Aorta (tissue), 5 donors: ENCODE measurements around the gene DDIAS. TPM values are rescaled to one million over a fixed set of nuclear protein-coding genes. Genes with fewer than 3 reads are reported as not detected.

ENCODE experiments used
- ATAC-seq: fragments of 200-7000 bp; cut with Tn5 transposase; one replicate; pipeline ENCODE4 v1.9.1; 2022; ENCODE audit warnings: moderate library complexity; ENCODE audit not compliant: low FRiP score
- DNase-seq, 2 donors: peaks; one replicate each; pipeline ENCODE4 v3.0.0-alpha.2; 2020
- H3K27ac ChIP-seq, 2 donors: one replicate each; pipeline ENCODE4 v1.5.1; 2013; ENCODE audit warnings: low read length in 2 of 2, mild to moderate bottlenecking in 2 of 2, moderate library complexity in 2 of 2, control low read depth in 1 of 2, inconsistent platforms in 1 of 2, low read depth in 1 of 2
- H3K27me3 ChIP-seq, 2 donors: one replicate each; pipeline ENCODE4 v1.6.1; 2013; ENCODE audit warnings: control low read depth in 1 of 2, low read length in 1 of 2, mild to moderate bottlenecking in 1 of 2, moderate library complexity in 1 of 2; ENCODE audit not compliant: insufficient read depth in 2 of 2, control insufficient read depth in 1 of 2
- H3K36me3 ChIP-seq, 2 donors: one replicate each; pipeline ENCODE4 v1.6.1; 2013; ENCODE audit warnings: control low read depth in 1 of 2, low read length in 1 of 2, mild to moderate bottlenecking in 1 of 2; ENCODE audit not compliant: insufficient read depth in 2 of 2, control insufficient read depth in 1 of 2
- H3K4me1 ChIP-seq, 2 donors: one replicate each; pipeline ENCODE4 v1.6.1; 2013; ENCODE audit warnings: low read length in 2 of 2, control low read depth in 1 of 2, mild to moderate bottlenecking in 1 of 2, moderate library complexity in 1 of 2; ENCODE audit not compliant: insufficient read depth in 2 of 2, control insufficient read depth in 1 of 2
- H3K4me3 ChIP-seq, 2 donors: one replicate each; pipeline ENCODE4 v1.5.1; 2013; ENCODE audit warnings: low read length in 2 of 2, control low read depth in 1 of 2, mild to moderate bottlenecking in 1 of 2
- H3K9me3 ChIP-seq: one replicate; pipeline ENCODE4 v1.6.1; 2013; ENCODE audit warnings: mild to moderate bottlenecking, low read length; ENCODE audit not compliant: control insufficient read depth
- WGBS, 2 donors: extraction: QIAGEN DNeasy Blood & Tissue Kit; methylation state at CpG; one replicate each; pipeline ENCODE4 v1.1.7; 2013; 5-methylcytosine and 5-hydroxymethylcytosine counted together
- intact Hi-C, 2 donors: fragments of 100-400 bp; cut with DNase I; formaldehyde crosslinking; loops; one replicate each; pipeline versions ENCODE4 v1.14.2 to v1.15.0; 2022
- polyA plus RNA-seq, 2 donors: library from polyadenylated mRNA; stranded (reverse); fragments of 200-250 nt; gene quantifications; one replicate each; pipeline ENCODE4 v1.2.3, GENCODE V29; 2013
- total RNA-seq, 2 donors: library from RNA; stranded (reverse); fragmentation: NEBNext Ultra II Directional; extraction: Animal tissue kit (Norgen Biotek cat#: 25700); gene quantifications; one replicate each; pipeline ENCODE4 v1.2.1, GENCODE V29; 2021
- donor health status: healthy with polysubstance abuse.
- donor health status: Bipolar disorder and iron deficiency.
- donor health status: DM: no; HTN: no; CAD: no.
- donor health status: DM: no; HTN: no; CAD: no.
- donor health status: DM: yes; HTN: yes; CAD: no.

DDIAS gene
- total and polyA plus RNA-seq, 4 donors = 0.18 to 4.1 (median 1.8) TPM

DNA sequence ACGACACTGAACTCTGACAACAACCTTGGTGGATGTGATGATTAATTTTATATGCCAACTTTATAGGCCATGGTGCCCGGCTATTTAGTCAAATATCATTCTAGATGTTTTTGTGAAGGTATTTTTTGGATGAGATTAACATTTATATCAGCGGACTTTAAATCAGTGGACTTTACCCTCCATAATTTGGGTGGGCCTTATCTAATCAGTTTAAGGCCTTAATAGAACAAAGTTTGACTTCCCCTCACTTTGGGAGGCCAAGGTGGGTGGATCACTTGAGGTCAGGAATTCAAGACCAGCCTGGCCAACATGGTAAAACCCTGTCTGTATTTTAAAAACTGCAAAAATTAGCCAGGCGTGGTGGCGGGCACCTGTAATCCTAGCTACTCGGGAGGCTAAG lies 5.4 kb upstream of the DDIAS start:
- WGBS, 2 donors = 96% methylated on average over 6 of the region's 6 CpGs
- DNase-seq = no peak
- Histone ChIP-seq H3K36me3 (no peaks in the 10 kb centered on the region), H3K4me3 (no peak overlapping the region), H3K27me3 (no peaks in the 10 kb centered on the region), H3K9me3 (no peaks in the 10 kb centered on the region), H3K27ac (no peak overlapping the region), H3K4me1 (no peaks in the 10 kb centered on the region)
- intact Hi-C loops = loop anchor here in 1 of 2 donors (5.0 kb wide), 1 partner anchor 356 kb away; no protein-coding TSS in a partner anchor
- no peak for ATAC-seq

DNA sequence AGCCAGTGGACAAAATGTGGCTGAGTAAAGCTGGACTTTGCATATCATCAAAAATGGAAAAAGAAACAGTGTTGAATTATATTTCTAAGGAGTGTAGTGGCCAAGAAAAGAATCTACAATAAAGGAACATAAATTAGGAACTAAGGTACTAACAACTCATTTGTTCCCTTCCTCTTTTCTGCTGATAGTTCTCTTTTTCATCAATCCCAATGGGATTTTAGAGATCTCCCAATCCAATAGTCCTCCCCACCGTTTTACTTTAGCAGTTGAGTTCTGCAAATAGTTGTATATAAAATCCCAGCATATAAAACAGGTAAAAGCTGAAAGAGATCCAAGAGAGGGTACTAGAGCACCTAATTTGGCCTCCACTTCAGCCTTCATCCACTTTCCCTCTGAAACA lies 3.3 kb upstream of the DDIAS start:
- intact Hi-C loops = loop anchor here in 1 of 2 donors (5.0 kb wide), 1 partner anchor 354 kb away; no protein-coding TSS in a partner anchor
- 42 to 49% methylated on average over 1 of the region's 1 CpG for WGBS, 2 donors
- no peak for DNase-seq
- H3K36me3 ChIP-seq = no peaks in the 10 kb centered on the region
- H3K4me1 ChIP-seq = peaks cover 0 to 2% of the 10 kb centered on the region in 2 donors
- H3K27ac ChIP-seq = no peak overlapping the region
- no peaks in the 10 kb centered on the region for H3K27me3 ChIP-seq
- H3K4me3 ChIP-seq = no peak overlapping the region
- no peaks in the 10 kb centered on the region for H3K9me3 ChIP-seq
- no peak for ATAC-seq

DNA sequence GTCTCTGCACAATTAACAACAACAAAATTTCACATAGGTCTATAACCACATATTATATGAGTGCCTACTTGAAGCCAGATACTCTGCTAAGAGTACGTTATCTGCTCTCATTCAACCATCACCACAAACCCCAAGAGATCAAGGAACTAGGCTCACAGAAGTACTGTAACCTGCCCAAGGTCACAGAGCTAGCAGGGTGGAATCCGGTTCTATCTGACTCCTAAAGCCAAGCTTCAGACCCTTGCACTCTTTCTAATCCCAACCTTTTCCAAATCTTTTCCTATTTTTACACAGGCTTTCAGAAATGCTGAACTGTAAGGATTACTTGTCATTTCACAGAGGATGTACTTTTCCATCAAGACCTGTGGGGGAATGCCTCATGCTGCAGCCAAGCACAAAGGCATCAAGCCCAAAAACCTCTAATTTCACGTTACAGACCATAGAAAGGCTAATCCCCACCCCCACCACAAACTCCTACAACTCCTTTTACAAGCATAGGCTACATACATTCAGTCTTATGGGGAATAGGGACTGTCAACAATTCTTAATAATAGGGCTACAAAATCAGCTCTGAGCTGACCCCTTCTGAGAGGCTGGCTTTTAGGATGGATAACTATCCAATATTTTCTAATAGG lies 2.2 kb upstream of the DDIAS start:
- H3K36me3 ChIP-seq = no peaks in the 10 kb centered on the region
- ATAC-seq (no peak), DNase-seq (no peak)
- peaks cover 0 to 2% of the 10 kb centered on the region in 2 donors for H3K4me1 ChIP-seq
- H3K27me3 ChIP-seq = no peaks in the 10 kb centered on the region
- intact Hi-C loops = loop anchor here in 1 of 2 donors (5.0 kb wide), 1 partner anchor 353 kb away; no protein-coding TSS in a partner anchor
- no peak overlapping the region for H3K27ac ChIP-seq
- 44 to 48% methylated on average over 3 of the region's 3 CpGs for WGBS, 2 donors
- H3K4me3 ChIP-seq = peak overlapping the region; percentile 42 to 51
- no peaks in the 10 kb centered on the region for H3K9me3 ChIP-seq

DNA sequence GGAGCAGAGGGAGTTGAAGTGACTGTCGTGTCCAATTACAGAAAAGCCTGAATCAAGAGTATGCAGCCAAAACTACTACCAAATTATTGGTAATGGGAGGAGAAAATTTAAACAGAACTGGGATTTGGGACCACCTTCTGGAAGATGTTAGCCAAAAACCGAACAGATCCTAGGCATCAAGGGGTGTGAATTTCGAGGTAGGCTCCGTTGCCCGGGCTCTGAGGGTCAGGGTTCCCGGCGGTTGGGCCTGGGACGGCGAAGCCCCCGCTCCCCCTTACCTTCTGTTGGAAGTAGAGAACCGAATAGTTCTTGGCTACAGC lies 1.6 kb upstream of the DDIAS start:
- Histone ChIP-seq H3K36me3 (no peaks in the 10 kb centered on the region), H3K4me3 (peak overlapping the region; percentile 42 to 51), H3K27ac (peak overlapping the region in 1 of 2 donors; percentile 4), H3K27me3 (no peaks in the 10 kb centered on the region), H3K4me1 (peaks cover 0 to 2% of the 10 kb centered on the region in 2 donors), H3K9me3 (no peaks in the 10 kb centered on the region)
- no peak for DNase-seq
- intact Hi-C loops = loop anchor here (2.0 to 10.0 kb wide), 11 partner anchors 85 to 925 kb away; partner anchors contain the start of genes ANKRD42 (in 2 of the 2), RAB30 (in 2 of the 2), CCDC90B (in 1 of the 2) and PCF11 (in 1 of the 2)
- ATAC-seq = no peak
- 1% methylated on average over 11 of the region's 11 CpGs for WGBS, 2 donors

DNA sequence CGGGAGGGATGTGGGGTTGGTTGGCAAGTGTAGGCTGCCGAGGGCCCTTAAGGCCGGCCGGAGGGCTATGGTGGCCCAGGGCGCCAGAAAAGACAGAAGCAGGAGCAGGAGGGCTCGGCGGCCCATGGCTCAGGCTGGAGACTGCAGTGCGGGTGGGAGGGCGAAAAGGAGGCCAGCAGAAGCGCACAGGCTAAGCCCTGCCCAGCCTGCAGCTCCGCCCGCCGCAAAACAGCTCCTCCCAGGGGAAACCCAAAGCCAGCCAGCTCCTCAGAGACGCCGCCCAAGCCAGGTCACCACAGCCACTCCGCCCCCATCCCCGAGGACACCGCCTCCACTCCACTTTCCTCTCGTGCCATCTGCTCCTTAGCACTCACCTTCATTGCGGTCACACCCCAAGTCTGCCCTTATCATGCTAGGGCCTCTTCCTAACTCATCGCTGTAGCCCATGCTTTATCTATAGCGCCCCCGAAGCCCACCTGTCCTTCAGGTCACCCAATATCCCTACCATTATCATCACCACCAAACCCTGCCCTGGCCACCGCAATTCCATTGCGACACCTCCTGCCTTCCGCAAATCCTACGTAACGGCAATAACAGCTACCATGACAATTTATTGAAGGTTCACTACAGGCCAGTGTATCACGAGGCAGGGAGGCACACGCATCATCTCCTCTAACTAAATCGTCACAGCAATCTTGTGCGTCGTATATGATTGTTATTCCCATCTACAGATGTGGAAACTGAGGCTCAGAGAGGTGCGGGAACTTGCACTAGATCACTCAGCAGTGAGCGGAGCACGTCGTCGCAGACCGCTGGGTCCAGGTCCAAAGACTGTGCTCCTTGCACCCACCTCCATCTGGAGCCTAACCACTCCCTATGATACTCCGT lies 1.0 kb upstream of the DDIAS start, which contains the start of gene PRCP:
PRCP (minus strand) TSS at position 154 of the 888 bp plus-strand sequence; CDS start at position 126, 28 bp downstream.
- intact Hi-C loops = loop anchor here (1.0 to 10.0 kb wide), 12 partner anchors 84 to 924 kb away; partner anchors contain the start of genes ANKRD42 (in 2 of the 2), RAB30 (in 2 of the 2), CCDC90B (in 1 of the 2) and PCF11 (in 1 of the 2)
- H3K4me3 ChIP-seq = peak within 1 kb of the TSS; percentile 51 to 62
- no peaks in the 10 kb centered on the region for H3K36me3 ChIP-seq
- ATAC-seq (peak; percentile 96), DNase-seq (peak; percentile 97)
- peak within 1 kb of the TSS; percentile 43 to 69 for H3K27ac ChIP-seq
- WGBS, 2 donors = 0% methylated on average over 35 to 40 of the region's 40 CpGs
- peaks cover 0 to 2% of the 10 kb centered on the region in 2 donors for H3K4me1 ChIP-seq
- H3K9me3 ChIP-seq = no peaks in the 10 kb centered on the region
- no peaks in the 10 kb centered on the region for H3K27me3 ChIP-seq

DNA sequence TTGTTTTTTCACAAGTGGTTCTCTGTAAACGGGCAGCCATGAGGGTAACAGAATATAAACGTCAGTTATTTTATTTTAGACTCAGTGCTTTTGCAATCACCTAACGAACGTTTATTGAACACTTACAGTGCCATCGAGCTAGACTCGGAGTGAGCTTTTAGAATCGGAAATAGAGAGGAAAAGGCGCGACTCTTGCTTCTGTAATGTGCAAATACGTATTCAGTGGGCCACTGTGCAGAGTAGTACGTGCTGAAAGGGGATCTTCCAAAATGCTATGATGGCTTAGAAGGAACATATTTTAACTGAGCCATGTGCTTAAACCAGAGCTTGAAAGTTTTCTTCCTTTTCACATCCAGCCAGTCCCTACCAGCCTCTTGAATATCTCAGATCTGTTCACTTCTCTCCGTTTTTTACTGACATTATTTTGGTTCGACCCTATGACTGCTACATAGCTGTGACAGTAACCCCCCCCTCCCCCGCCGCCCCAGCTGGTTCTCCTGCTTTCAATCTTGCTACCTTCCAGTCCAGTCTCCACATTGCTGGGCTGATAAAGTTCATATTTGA lies 468 bp downstream of the DDIAS start:
- Histone ChIP-seq H3K27me3 (no peaks in the 10 kb centered on the region), H3K4me1 (peaks cover 0 to 2% of the 10 kb centered on the region in 2 donors), H3K9me3 (no peaks in the 10 kb centered on the region), H3K36me3 (no peaks in the 10 kb centered on the region), H3K4me3 (no peak overlapping the region), H3K27ac (no peak overlapping the region)
- DNase-seq = no peak
- no peak for ATAC-seq
- intact Hi-C loops = loop anchor here (1.0 to 10.0 kb wide), 12 partner anchors 83 to 923 kb away; partner anchors contain the start of genes ANKRD42 (in 2 of the 2), RAB30 (in 2 of the 2), CCDC90B (in 1 of the 2) and PCF11 (in 1 of the 2)
- 1 to 2% methylated on average over 15 of the region's 15 CpGs for WGBS, 2 donors

DNA sequence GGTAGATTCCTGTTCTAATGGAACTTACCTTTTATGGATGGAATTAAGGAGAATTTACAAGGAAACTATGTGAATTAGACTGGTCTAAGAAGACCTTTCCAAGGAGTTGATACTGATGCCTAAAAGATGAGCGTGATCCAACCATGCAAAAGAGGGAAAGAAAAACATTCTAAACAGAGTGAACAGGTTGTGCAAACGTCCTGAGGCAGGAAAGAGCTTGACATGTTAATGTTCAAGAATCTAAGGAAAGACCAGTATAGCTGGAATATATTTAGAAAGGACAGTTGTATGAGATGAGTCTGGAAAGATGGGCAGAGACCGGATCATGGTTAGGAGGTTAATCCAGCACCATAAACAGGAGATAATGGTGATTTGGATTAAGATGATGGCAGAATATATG lies 1.3 kb downstream of the DDIAS start:
- no peaks in the 10 kb centered on the region for H3K9me3 ChIP-seq
- H3K27ac ChIP-seq = no peak overlapping the region
- no peak for ATAC-seq
- WGBS, 2 donors = 72 to 73% methylated on average over 3 of the region's 3 CpGs
- no peak overlapping the region for H3K4me3 ChIP-seq
- H3K36me3 ChIP-seq = no peaks in the 10 kb centered on the region
- peaks cover 0 to 2% of the 10 kb centered on the region in 2 donors for H3K4me1 ChIP-seq
- intact Hi-C loops = loop anchor here (5.0 to 10.0 kb wide), 10 partner anchors 82 to 922 kb away; partner anchors contain the start of genes ANKRD42 (in 2 of the 2), RAB30 (in 2 of the 2) and CCDC90B (in 1 of the 2)
- DNase-seq = no peak
- H3K27me3 ChIP-seq = no peaks in the 10 kb centered on the region
